AG08396 (cell line): ENCODE measurements around the gene RAB1B.

Source experiments
- DNase-seq: peaks from one replicate; pipeline ENCODE4 v3.0.0; 2012; ENCODE audit warnings: low spot score, mixed read lengths

Gene RAB1B

DNA sequence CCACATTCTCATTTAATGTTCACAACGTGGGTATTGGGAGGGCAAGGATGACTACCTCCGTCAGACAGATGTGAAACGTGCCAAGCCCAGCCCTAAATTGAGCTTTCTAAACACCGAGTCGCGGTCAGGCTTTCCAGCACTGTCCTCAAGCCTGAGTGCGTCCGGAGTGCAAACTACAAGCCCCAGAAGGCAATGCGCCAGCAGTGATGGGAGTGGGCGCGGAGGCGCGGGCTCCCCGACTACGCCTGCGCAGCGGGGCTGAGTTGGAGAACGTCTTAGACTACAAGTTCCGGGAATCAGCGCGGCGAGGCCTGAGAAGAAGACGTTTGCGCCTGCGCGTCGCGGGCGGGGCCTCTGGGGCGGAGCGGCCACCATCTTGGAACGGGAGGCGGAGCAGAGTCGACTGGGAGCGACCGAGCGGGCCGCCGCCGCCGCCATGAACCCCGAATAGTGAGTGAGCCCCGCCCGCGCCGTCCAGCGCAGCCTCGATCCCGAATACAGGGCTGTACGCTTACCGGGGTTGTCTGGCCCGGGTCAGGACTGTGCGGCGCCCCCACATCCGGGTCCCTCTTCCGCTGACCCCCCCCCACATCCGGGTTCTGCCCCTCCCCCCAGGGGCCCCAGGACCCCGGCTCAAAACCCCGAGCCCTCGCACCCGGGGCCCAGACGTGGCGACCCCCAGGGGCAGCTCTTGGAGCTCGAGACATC lies at the start of gene RAB1B:
RAB1B (plus strand) TSS at position 396 of the 708 bp plus-strand sequence; CDS start at position 437, 41 bp downstream.
- DNase-seq, result peak; percentile 100

DNA sequence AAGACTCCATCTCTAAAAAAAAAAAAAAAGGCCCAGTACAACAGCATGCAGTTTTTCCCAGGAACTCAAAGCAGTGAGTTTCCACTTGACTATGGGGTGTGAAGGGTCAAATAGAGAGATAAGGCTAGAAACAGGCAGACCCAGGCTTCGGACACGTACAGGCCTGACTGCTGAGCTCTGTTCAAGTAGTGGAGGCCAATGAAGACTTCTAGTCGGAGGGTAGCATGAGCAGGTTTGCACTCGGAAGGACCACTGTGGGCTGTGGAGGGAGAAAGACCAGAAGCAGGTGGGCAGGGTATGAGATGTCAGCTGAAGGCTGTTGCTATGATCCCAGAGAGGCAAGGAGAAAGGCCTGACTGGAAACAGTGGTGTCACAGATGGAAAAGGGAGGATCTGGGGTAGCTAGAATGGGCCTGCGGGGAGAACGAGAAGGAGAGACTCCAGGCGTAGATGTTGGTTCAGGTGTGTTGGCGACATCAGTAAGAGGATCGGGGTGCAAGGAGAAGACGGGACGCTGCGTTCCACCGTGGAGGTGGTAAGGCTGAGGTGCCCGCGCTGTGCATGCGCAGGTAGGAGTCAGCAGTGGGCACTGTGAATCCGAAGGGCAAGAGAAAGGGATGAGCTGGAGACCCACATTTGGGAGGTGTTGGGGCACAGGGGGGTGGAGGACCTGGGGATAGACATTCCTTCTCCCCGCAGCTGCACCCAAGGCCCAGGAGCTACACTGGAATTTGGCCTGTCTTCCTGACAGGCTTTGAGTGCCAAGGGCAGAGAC lies 49.4 kb upstream of the RAB1B start:
- no peak for DNase-seq

DNA sequence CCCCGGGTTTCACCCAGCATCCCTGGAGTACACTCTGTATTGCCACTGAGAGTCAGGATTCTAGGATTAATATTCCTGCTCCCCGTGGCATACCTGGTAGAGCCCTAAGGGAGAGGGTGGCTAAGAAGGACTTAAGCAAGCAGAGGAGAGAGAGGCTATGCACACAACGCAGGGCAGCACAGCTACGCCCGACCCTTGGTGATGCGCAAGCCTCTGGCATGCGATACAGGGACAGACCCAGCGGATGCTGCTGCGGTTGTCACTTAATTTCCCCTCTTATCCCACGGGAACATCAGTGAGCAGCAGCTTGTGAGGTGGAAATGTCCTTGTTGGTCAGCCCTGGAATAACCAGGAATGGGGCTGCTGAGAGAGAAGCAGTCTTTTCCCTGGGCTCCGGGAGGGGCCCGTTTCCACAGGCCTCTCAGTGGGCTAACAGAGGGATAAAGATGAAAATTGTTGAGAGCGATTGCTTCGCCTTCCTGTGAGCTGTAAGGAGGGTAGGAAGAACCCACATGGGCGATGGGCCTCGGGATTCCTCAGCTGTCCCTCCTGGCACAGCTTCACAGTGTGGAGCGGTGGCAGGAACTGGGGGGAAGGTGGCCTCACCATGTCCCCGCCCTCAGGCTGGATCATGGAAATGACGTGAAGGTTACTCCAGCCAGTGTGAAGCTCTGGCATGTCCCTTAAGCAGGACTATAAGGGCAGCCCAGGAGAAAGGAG lies 48.4 kb upstream of the RAB1B start:
- DNase-seq, result no peak

DNA sequence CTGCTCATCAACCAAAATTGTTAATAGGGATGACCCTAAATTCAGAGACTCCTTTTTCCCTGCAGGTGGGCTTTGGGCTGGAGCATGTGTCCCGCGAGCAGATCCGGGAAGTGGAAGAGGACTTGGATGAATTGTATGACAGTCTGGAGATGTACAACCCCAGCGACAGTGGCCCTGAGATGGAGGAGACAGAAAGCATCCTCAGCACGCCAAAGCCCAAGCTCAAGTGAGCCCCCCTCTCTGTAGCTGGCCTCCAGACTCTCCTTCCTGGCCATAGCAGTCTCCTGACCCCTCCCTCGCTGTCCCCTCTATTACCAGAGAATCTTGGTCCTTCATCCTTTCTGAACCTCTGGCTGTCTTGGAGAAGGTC lies 47.9 kb upstream of the RAB1B start:
- no peak for DNase-seq

DNA sequence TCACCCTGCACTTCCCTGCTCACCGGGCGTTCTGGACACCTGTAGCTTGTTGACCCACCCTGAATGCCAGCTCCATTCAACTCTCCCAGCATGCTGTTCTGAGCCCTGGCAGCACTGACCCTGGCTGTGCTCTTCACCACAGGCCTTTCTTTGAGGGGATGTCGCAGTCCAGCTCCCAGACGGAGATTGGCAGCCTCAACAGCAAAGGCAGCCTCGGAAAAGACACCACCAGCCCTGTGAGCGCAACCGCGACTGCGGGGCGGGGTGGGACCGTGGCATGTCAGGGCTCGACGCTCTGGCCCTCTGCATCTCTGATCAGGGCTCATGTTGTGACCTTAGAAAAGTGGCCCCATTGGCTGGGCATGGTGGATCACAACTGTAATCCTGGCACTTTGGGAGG lies 47.4 kb upstream of the RAB1B start:
- DNase-seq, result no peak

DNA sequence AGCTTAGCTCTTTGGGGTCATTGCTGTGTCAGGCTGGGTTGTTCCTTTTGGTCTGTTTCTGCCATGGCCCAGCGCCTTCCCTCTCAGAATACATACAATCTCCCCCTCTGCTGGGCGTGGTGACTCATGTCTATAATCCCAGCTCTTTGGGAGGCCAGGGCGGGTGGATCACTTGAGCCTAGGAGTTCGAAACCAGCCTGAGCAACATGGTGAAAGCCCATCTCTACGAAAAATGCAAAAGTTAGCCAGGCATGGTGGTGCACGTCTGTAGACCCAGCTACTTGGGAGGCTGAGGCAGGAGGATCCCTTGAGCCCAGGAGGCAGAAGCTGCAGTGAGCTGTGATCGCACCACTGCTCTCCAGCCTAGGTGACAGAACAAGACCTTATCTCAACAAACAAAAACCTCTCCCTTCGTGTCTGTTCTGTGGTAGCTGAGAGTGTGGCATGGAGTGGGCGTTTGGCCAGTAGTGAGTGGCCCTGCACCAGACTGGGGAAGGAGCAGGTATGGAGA lies 46.7 kb upstream of the RAB1B start:
- DNase-seq, result no peak

DNA sequence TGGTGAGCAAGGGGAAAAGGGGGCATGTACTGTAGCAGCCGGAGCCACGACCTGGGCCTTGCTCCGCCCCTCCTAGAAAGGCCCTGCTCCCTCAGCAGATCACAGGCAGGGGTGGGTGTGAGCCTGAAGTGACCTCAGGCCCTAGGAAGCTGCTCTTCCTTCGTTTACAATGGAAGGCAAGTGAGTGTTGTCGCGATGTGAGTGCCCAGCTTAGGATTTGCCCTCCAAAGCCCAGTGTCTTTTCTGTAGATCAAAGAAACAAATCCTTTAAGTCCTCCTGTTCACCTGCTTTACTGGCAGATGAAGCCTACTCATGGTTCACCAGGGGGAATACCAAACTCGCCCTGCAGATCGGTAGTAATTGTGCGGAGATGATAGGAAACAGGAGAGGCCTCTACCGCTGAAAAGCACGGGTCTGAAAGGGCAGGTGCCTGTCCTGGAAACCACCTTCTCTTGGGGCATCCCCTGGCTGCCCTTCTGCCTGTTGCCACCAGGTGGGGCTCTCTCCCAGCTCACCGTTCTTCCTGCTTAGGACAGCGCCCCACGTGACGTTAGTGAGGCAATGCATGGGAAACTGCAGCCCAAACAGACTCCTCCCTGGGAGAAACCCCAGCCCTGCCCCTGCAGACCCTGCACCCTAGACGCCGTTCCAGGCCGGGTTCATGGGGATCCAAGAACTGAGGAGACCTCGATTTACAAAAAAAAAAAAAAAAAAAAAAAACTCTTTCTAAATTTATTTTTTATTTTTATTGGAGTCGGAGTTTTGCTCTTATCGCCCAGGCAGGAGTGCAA lies 45.9 kb upstream of the RAB1B start:
- DNase-seq, result peak; percentile 90

DNA sequence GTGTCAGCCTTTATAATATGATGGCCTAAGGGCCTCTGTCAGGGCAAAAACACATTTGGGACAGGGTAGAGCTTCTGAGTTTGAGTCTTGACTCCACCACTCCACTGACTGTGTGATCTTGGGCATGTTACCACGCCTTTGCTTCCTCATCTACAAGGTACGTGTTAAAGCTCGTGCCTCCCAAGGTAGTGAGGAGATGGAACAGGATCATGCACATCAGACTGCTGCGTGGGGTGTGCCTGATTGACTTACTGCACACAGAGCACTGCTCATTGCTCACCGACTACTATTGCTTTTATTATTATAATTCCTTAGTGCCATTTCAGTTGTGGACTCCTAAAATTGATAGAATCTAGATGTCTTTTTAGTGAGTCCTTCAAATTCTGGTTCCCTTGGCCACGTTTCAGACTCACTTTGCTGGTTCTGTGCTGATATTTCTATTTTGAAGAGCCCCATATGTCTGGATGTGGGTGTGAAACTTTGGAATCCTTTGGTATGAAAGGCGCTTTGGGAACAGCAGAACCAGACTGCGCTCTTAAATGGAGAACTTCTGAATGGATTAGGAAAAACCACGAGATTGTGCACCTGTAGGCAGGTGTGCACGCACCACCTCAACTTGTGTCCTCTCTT lies 44.1 kb upstream of the RAB1B start:
- no peak for DNase-seq

DNA sequence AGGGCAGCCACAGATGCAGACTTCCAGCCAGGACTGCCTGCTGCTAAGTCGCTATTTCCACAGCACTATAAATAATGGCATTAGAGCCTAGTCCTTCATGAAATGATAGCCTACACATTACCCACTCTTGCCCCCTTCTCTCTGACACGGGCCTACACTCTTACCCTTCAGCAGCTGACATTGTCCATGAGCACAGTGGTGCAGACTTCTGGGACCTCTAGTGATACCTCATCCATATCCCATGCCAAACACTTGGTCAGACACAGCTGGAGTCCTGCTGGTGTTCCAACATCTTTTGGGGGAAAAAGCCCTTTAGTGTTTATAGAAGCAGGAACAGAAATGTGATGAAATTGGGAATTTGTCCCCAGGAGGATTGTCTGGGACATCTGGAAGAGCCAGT lies 43.4 kb upstream of the RAB1B start:
- no peak for DNase-seq

DNA sequence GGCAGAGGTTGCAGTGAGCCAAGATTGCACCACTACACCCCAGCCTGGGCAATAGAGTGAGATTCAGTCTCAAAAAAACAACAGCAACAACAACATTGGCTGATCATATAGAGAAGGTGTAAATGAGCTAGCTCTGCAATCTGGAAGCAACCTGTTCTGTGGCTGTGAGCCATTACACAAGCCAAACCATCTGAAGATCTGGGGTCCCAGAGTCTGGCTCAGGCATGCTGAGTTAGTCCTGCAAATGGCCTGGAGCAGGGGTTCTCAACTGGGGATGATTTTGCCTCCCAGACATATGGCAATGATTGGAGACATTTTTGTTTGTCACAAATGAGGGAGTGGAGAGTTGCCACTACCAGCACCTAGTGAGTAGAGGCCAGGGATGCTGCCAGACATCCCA lies 42.3 kb upstream of the RAB1B start:
- DNase-seq, result no peak

DNA sequence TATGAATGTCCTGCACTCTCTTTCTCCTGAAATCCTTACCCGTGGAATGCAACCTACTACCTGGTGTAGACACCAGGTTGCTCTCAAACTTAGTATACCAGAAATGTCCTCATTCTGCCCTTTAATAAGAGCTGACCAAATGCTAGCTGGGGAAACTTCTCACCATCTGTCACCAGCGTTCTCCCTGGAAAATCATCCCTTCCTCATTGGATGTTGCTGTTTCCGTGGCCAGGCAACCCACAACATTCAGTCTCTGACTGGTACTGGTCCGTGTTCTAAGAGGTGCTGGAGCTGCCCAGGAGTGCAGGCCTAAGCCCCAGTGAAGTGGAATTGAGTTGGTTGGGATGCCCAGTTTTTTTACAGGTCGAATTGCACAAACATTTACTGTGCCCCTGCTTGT lies 40.7 kb upstream of the RAB1B start:
- no peak for DNase-seq

DNA sequence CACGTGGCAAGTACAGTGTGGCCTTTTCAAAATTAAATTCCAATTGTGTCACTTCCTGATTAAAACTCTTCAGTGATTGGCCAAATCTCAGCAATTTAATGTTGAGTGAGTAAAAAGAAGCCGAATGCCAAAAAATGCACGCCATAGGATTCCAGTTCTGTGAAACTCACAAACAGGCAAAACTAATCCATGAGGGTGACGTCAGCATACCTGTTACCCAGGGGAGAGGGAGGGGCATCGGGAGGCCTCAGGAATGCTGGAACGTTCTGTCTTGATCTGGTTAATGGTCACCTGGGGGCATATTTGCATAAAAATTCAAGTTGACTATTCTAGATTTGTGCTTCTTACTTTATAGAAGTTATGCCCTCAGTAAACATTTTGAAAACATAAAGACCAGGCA lies 39.9 kb upstream of the RAB1B start:
- DNase-seq, result no peak

DNA sequence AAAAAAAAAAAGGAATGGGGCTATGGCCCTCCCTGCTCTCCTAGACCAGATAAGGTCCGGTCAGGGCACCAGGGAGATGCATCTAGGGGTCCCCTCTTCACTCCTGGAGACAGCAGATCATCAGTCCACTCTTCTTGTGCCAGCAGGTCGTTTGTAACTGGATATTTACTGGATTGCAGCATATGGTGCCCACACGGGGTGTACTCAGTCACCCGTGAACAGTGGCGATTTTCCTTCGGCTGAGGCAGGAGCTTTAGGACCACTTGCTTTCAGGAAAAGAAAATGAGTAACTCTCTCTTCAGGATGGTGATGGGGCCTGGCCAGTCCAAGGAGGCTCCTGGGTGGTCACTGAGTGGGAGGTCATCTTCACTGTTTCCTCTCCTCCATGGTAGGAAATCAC lies 38.3 kb upstream of the RAB1B start:
- no peak for DNase-seq

DNA sequence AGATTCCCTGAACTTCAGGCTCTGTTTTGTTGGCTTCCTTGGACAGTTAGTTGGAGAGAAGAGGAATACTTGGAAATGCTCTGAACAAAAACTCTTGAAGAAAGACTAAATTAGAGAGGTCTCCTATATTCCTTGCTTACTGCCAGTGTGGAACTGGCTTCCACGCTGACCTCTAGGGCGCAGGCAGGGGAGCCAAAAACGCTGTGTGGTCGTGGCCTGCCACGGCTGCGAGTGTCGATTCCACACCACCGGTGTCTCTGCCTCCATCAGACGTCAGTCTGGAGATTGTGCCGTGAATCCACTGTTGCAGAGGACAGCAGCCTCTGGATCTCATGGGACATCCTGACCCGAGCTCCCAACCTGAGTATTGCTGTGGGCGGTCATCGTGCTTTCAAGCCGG lies 37.5 kb upstream of the RAB1B start:
- no peak for DNase-seq

DNA sequence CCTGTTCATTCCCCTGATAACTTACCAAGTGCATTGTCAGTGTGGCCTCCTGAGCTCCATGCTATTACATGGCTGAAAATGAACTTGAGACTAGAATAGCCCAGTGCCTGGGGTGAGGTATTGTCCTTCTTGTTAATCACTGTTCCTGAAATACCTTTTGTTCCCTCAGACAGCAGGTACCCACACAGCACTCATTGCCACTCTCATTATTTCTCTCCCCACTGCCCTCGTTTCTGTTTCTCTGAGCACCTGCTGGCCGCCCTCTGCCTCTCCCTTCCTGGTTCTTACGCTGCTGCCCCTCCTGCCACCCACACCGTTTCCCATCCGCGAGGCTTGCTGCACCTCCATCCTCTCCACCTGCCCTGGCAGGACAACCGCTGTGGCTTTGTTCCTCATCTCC lies 36.9 kb upstream of the RAB1B start:
- DNase-seq, result no peak

DNA sequence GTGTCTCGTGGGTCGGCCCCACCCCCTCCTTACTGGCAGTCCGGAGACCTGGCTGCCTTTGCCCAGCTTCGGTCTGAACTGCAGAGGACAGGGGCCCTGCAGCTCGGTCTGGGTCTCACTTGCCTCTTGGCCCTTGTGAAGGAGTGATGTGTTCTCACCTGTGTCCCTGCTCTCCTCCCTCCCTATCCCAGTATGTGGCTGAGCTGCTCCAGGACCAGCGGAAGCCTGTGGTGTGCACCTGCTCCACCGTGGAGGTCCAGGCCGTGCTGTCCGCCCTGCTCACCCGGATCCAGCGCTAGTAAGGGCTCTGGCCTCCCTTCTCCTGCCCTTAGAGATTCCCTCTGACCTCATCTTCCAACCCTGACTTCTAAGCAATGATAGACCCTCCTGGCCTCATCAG lies 35.7 kb upstream of the RAB1B start:
- DNase-seq, result no peak

DNA sequence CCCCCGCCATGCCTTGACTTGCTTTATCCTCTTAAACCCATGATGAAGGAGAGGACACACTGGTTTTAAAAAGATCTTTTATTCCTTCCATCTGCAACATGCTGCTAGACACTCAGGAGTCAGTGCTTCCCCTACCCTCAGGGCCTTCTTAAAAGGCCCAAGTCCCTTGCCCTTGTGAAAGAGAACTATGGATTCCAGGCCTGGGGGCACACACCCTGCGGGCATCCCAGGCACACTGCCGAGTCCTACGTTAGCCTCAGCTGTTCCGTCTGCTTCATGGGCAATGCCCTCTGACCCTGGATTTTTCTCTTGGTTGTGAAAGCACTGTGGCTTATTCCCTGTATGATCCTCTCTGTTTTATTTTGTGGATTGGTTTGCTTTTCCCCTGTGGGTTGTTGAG lies 35.1 kb upstream of the RAB1B start:
- DNase-seq, result no peak

DNA sequence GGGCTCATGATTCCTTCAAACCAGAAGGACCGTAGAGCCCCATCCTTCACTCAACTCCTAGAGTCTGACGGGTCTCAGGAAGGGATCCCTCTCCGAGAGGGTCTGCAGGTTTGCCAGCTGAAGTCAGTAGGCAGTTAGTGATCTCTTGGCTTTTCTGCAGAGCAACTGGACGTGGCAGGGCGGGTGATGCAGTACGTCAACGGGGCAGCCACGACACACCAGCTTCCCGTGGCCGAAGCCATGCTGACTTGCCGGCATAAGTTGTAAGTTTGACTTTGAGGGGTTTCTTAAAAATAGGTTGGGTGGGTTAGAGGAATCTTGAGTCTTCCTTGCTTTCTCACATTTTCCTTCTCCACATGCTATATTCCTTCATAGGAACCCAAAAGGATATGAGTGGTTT lies 33.3 kb upstream of the RAB1B start:
- DNase-seq, result no peak

DNA sequence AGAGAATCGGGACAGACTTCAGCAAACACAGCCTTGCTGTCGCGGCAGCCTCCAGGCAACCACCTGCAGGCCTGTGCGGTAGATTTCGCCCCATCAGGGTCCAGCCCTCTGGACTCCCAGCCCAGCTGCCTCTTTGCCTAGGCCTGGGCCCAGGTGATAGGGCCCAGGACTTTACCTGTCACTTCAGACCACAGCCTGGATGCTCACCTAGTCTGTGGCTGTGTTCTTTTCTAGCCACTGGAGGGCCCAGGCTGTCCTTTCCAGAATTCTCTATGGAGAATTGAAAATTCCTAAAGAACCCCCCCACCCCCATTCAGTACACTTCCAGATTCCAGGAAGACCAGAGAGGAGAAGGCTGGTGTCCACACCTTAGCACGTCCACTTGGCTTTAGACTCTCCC lies 30.6 kb upstream of the RAB1B start:
- DNase-seq, result no peak

DNA sequence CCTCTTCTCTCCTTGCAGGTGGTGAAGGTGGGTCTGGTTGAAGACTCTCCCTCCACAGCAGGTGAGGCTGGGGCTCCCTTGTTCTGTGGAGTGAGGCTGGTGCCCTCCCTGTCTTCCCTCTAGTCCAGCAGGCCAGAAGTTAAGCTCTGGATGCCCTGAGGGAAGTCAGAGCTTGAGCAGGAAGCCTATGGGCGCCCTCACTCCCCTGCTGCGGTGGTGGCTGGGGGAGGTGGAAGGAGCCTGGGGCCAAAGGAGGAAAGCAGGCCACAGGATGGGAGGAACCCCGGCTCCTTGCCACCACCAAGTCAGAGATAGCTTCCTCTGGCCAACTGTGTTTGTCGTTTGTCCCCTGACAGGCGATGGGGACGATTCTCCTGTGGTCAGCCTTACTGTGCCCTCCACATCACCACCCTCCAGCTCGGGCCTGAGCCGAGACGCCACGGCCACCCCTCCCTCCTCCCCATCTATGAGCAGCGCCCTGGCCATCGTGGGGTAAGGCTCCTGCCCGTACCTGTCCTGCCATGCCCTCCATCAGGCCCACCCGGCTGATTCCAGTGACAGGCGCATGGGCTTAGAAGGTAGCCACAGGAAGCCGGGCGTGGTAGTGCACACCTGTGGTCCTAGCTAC lies 29.5 kb upstream of the RAB1B start:
- DNase-seq, result no peak

DNA sequence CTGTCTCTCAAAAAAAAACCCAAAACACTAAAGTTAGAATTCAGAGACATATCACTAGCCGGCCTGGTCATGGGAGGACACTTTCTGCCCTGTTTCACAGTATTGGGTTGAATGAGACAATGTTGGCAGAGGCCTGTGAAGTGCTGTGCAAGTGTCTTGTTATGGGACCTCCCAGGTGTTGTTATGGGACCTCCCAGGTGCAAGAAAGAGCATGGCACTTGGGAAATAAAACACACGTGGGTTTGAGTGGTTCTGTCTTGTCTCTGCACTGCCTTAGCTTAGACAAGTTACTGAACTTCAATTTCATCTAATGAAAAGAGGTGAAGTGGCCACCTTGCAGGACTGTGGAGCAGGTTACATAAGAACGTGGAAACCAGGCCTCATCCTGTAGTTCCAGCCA lies 28.9 kb upstream of the RAB1B start:
- no peak for DNase-seq
